Suprapubic skin (tissue), 3 donors: ENCODE measurements around the gene COMMD3.

Source experiments
- CTCF ChIP-seq, 2 donors: fragments of 200-600 bp in 1 of 2; fragments of 450-650 bp in 1 of 2; sonication (generic) in 1 of 2; IDR thresholded peaks; one replicate each; pipeline ENCODE4 v1.5.1; 2016 to 2019; ENCODE audit warnings: antibody characterized with exemption in 2 of 2, mild to moderate bottlenecking in 1 of 2, moderate library complexity in 1 of 2
- POLR2A ChIP-seq, 2 donors: fragments of 450-650 bp; IDR thresholded peaks; one replicate each; pipeline ENCODE4 v1.6.1; 2017; ENCODE audit warnings: antibody characterized with exemption in 2 of 2, mild to moderate bottlenecking in 2 of 2, moderate library complexity in 2 of 2

DNA sequence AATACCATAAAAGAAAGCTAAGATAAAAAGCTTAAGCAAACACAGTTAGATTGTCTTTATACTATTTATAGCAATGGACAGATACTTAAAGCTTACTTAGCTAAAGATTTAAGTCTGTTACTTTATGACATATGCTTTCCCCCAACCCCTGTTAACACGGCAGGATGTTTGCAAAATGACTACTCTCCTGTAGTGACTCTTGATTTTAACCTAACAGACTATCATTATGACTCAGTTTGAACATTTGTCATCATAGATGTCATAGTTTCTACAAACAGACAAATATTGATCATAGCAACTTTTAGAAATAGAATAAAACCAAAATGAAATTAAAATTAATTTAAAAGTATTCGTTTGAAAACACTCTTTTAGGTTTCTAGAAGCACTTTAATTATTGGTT is 7.8 kb upstream of the COMMD3 start:
- TF ChIP-seq CTCF (IDR thresholded peaks at IDR 0.05) (no peak), POLR2A (IDR thresholded peaks at IDR 0.05) (no peak)
